Activated naive CD4-positive, alpha-beta T cell treated with anti-CD3 and anti-CD28 coated beads, Interleukin-2, amount 50 U/mL, for 72 hours (primary cell): ENCODE results near the gene ABCC4. TPM values are rescaled to one million over a fixed set of nuclear protein-coding genes. Genes with fewer than 3 reads are reported as not detected.
"Not testable (repeated sequence)": the region's sequence is repeated elsewhere in the genome, so short reads cannot be mapped to it uniquely, and the experiment has no call there.

Experiments
- ATAC-seq, 2 donors: fragments of 150-1000 bp; cut with Tn5 transposase; 2 replicates each; pipeline ENCODE4 v1.10.0; 2021; ENCODE audit warnings: mild to moderate bottlenecking in 2 of 2, moderate library complexity in 2 of 2
- DNase-seq, 2 donors: peaks; one replicate each; pipeline ENCODE4 v3.0.0; 2021 to 2022; ENCODE audit warnings: low spot score in 2 of 2
- H3K27ac Mint-ChIP-seq, 2 donors: one replicate each; pipeline ENCODE4 v1.8.0; 2022; ENCODE audit warnings: mild to moderate bottlenecking in 2 of 2, mixed read lengths in 2 of 2
- H3K36me3 Mint-ChIP-seq, 2 donors: one replicate each; pipeline ENCODE4 v1.8.0; 2022; ENCODE audit warnings: mixed read lengths in 2 of 2
- H3K9me3 Mint-ChIP-seq, 2 donors: one replicate each; pipeline ENCODE4 v1.8.0; 2022; ENCODE audit warnings: mixed read lengths in 2 of 2
- total RNA-seq, 2 donors: library from RNA; stranded (reverse); gene quantifications; one replicate each; pipeline ENCODE4 v1.2.3, GENCODE V29; 2022

ABCC4 gene
- total RNA-seq, 2 donors from 2014 or later: 6.2 to 11.2 TPM

DNA sequence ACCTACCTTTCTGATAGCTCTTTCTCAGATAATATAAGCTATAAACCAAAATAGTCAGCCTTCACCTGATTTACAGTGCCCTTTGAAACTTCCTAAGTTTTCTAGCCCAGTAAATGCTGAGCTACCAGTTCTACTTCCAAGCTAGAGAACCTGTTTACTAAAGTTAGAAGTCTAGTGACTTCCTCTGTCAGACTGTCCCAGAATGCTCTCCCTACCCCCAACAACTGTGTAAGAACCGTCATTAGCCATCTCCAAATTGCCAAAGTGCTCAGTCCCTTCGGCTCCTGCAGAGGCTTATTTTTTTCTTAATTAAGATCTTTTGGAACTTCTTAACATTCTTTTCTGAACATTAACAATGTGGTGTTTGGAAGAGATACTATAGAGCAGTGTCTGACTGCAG is 3.2 kb upstream of the ABCC4 start:
- Mint-ChIP-seq H3K36me3 (peaks cover 0 to 10% of the 10 kb centered on the region in 2 donors), H3K27ac (no peak overlapping the region), H3K9me3 (no peaks in the 10 kb centered on the region)
- DNase-seq: no peak
- no peak for ATAC-seq

DNA sequence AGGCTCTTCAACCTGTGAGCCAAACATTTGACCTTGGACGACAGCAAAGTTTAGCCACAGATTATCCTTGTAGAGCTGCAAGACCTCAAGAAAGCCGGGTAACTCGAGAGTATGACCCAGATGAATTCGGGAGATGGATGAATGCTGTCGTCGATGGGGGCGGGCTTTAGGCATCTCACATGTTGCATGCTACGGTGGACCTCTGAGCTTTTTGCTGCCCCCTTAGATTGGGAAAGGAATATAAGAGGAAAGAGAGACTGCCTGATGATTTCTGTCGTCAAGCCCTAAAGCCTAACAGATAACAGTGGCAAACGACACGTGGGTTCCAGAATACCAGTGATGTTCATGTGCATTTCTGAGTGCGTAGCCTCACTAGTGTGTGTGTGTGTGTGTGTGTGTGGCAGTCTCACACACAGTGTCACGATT is 730 bp upstream of the ABCC4 start:
- Mint-ChIP-seq H3K27ac (no peak overlapping the region), H3K9me3 (no peaks in the 10 kb centered on the region), H3K36me3 (peaks cover 0 to 10% of the 10 kb centered on the region in 2 donors)
- DNase-seq (no peak), ATAC-seq (no peak)

DNA sequence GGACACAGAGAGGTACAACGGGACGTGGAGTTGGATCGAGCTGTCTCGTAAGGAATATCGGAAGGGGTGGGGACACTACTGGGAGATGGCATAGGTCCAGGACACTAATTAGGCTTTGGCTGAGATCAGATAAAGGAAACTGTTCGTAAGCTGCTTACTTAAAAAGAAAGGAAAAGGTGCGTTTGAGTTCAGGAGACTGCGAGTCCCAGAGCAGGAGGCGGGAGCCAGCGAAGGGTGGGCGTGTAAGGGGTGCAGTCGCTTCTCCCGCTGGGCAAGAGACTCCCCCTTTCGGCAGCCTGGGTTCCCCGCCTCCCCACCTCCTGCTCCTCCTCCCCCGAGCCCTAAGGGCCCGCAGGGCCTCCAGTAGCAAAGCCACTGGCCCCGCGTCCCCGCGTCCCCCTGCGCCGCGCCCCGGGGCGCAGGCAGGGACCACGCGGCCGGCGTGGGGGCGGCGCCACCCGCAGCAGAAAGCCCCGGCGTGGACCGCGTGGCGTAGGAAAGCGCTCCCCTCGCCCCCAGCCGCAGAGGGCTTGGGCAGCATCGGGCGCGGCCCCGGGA is 547 bp downstream of the ABCC4 start:
- peak; percentile 52 to 61 for ATAC-seq
- Mint-ChIP-seq H3K27ac (peak overlapping the region; percentile 47 to 94), H3K9me3 (no peaks in the 10 kb centered on the region), H3K36me3 (peaks cover 0 to 2% of the 10 kb centered on the region in 2 donors)
- DNase-seq: peak in 1 of 2 donors; percentile 42

DNA sequence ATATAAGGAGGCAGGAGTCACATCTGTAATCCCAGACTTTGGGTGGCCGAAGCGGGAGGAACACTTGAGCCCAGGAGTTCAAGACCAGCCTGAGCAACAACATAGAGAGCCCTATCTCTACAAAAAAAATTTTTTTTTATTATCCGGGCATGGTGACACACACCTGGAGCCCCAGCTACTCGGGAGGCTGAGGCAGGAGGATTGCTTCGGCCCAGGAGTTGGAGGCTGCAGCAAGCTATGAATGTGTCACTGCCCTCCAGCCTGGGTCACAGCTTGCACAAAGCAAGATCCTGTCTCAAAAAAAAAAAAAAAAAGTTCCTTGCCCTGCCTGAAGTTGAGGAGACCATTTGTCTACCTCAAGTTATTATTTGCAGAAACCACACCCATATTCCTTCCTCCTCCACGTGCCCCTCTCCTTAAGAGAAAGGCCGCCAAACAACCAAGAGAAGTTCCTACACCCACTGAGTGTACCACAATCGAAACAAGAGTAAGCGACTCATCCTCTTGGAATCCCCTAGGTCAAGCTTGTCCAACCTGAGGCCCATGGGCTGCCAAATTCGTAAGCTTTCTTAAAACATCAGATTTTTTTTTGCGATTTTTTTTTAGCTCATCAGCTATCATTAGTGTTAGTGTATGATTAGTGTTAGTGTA is 2.2 kb downstream of the ABCC4 start:
- Mint-ChIP-seq H3K27ac (peak overlapping the region in 1 of 2 donors; percentile 30), H3K9me3 (no peaks in the 10 kb centered on the region), H3K36me3 (no peaks in the 10 kb centered on the region)
- peak in 1 of 2 donors; percentile 38 for ATAC-seq
- DNase-seq: no peak

DNA sequence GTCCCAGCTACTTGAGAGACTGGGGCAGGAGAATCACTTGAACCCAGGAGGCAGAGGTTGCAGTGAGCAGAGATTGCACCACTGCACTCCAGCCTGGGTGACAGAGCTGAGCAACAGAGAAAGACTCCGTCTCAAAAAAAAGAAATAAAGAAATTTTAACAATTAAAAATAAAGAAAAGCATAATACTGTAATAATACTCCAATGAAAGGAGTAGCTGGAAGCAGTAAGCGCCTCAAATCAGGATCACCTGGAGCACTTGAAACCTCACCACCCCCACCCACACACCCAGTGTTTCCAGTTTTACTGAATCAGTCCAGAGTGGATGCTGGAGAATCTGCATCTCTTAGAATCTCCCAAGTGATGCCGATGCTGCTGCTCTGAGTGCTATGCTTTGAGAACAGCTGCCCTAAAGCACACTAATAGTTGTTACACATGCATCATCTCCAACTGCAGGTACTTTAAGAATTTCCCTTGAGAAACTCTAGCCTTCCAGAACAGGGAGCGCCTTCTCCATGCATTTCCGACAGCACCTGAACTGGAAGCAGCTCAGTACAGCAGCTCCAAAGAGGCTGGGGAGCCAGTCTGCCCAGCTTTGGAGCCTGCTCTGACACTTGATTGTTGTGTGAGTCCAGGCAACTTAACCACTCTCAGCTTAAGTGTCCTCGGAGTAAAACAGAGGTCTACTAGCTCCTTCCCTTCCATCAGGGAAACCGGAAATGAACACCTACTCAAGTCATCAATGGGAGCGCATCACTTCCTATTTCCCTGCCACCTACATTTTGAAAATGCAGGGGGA is 2.9 kb downstream of the ABCC4 start:
- no peak for ATAC-seq
- DNase-seq: no peak
- Mint-ChIP-seq H3K36me3 (no peaks in the 10 kb centered on the region), H3K27ac (no peak overlapping the region), H3K9me3 (no peaks in the 10 kb centered on the region)

DNA sequence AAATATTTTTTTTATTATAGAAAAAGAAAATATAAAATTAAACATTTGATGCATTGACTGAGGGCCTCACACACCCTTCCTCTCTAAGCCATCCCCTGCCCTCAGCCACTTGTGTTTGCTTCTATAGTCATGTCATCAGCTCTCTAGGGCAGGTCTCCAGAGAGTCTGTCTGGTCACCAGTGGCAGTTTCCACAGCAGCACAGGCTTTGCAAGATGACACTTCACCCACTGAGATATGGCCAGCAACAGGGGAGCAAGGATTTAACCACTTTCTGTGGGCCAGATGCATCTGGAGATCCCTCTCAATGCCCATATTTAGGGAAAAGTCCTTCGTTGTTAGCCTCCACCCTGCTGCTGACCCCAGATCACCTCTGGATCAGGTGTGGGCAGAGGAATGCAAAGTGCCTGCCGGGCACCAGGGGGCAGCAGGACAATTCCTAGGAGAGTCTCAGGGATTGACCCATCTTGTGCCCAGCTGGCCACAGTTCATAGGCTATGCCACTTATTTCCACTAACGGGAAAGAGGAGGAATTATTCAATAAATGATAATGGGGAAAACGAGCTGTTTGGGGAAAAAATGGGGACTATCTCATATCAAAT is 4.8 kb downstream of the ABCC4 start:
- Mint-ChIP-seq H3K36me3 (peaks cover 11 to 13% of the 10 kb centered on the region in 2 donors), H3K27ac (no peak overlapping the region), H3K9me3 (peaks cover 0 to 8% of the 10 kb centered on the region in 2 donors)
- no peak for DNase-seq
- no peak for ATAC-seq

DNA sequence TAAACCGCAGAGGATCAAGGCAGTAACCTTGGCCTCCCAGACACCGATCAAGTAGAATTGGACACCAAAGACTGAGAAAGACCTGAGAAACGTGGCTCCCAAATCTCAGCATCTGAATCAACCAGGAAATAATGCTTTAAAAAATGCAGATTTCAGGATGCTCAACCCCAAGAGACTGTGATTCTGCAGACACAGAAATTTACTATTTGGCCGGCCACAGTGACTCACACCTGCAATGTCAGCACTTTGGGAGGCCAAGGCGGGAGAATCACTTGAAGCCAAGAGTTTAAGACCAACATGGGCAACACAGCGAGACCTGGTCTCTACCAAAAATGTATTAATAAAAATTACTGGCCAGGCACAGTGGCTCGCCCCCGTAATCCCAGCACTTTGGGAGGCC is 6.2 kb downstream of the ABCC4 start:
- DNase-seq: no peak
- Mint-ChIP-seq H3K27ac (no peak overlapping the region), H3K9me3 (peaks cover 0 to 11% of the 10 kb centered on the region in 2 donors), H3K36me3 (peaks cover 11 to 17% of the 10 kb centered on the region in 2 donors)
- ATAC-seq: no peak

DNA sequence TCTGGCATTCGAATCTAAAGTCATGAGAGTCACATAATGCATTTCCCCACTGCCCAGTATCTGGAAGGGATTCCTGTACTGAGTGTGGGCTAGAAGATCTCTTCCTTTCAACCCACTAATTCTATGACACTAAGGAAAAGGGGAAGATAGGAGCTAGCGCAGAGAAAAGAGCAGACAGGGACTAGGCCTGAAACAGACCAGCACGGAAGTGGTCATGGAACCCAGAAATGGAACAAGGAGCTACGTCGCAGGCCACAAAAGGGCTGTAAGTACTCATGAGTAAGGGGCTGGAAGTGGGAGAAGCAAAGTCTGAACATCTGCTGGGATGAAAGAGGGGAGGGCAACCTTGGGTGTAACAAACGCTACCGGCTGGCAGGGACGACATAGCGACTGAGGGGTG is 8.6 kb downstream of the ABCC4 start:
- Mint-ChIP-seq H3K36me3 (peaks cover 11 to 25% of the 10 kb centered on the region in 2 donors), H3K27ac (no peak overlapping the region), H3K9me3 (peaks cover 0 to 11% of the 10 kb centered on the region in 2 donors)
- ATAC-seq: no peak
- DNase-seq: no peak

DNA sequence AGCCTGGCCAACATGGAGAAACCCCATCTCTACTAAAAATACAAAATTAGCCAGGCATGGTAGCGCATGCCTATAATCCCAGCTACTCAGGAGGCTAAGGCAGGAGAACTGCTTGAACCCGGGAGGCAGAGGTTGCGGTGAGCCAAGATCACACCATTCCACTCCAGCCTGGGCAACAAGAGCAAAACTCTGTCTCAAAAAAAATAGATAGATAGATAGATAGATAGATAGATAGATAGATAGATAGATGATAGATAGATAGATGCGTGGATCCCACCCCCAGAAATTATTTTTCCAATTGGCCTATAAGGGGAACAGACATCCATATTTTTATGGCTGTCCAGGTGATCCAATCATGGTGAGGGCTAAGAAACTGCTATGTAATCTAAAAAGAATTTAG is 11.3 kb downstream of the ABCC4 start:
- Mint-ChIP-seq H3K36me3 (peaks cover 11 to 25% of the 10 kb centered on the region in 2 donors), H3K9me3 (peaks cover 0 to 11% of the 10 kb centered on the region in 2 donors)
- DNase-seq, H3K27ac Mint-ChIP-seq, ATAC-seq: not testable (repeated sequence)

DNA sequence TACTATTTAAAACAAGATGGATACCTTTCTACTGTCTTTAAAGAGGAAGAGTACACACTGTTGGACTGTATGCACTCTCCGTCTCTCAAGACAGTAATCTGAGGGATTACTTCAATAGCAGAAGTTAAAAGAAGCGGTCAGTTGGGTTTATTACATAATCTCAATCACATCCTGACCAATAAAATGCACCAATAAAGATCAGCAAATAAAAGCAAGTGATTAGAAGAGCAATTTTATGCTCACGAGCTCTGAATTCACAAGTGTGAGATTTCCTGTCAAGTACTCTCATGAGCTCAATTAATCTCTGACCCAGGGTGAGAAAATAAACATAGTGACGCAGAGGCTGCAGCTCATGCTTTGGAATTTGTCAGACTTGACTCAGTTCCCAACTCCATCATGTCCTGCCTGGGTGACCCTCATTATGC is 12.2 kb downstream of the ABCC4 start:
- peaks cover 11 to 25% of the 10 kb centered on the region in 2 donors for H3K36me3 Mint-ChIP-seq
- no peak for ATAC-seq

DNA sequence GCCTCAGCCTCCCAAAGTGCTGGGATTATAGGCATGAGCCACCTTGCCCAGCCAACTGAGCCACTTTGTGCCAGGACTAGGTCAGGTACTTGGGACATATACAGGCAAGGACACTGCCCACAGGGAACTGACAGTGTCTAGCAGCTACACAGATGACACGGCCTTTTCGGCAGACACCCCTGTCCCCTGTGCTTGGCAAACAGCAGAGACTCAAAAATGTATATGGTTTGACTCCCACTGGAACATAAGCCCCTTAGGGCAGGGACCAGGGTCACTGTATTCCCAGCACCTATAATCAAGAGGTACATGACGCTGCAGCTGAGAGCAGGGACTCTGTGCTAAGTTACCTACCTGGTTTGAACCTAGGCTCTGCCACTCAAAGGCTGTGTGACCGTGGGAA is 16.8 kb downstream of the ABCC4 start:
- H3K36me3 Mint-ChIP-seq: peaks cover 0 to 13% of the 10 kb centered on the region in 2 donors
- no peak overlapping the region for H3K27ac Mint-ChIP-seq
- DNase-seq (no peak), ATAC-seq (no peak)
- no peaks in the 10 kb centered on the region for H3K9me3 Mint-ChIP-seq

More for the DNA sequence above, 12.2 kb downstream of the ABCC4 start:
- DNase-seq: no peak
- Mint-ChIP-seq H3K27ac (no peak overlapping the region), H3K9me3 (peaks cover 0 to 11% of the 10 kb centered on the region in 2 donors)

DNA sequence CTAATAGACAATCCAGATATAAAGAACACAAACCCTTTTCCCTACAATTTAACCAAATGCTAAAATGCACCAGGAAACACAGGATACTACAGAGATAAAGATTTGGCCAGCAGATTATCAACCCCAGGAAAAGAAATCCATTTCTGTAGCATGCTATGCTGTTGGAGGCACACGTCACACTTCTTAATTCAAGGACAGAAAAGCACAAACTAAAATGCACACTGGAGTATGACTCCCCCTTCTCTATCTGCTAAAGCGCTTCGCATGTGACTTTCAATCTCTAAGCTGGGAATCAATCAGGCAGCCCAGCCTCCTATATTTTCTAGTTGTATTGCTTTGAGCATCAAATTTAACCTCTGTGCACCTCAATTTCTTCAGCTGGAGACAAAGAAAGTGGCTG is 22.2 kb downstream of the ABCC4 start:
- ATAC-seq: no peak
- H3K36me3 Mint-ChIP-seq: peaks cover 0 to 8% of the 10 kb centered on the region in 2 donors
- no peaks in the 10 kb centered on the region for H3K9me3 Mint-ChIP-seq

DNA sequence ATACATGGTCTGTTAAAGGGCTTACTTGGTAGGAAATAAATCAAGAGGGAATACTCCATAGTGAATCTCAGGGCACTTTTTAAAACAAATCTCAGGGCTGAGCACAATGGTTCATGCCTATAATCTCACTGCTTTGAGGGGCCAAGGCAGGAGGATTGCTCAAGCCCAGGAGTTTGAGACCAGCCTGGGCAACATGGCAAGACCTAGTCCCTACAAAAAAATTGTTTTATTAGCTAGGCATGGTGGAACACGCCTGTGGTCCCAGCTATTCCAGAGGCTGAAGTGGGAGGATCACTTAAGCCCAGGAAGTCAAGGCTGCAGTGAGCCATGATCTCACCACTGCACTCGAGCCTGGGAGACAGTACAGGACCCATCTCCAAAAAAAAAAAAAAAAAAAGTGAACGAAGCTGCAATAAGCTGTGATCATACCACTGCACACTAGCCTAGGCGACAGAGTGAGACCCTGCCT is 25.2 kb downstream of the ABCC4 start:
- Mint-ChIP-seq H3K27ac (no peak overlapping the region), H3K36me3 (peaks cover 0 to 7% of the 10 kb centered on the region in 2 donors), H3K9me3 (no peaks in the 10 kb centered on the region)
- ATAC-seq: no peak
- no peak for DNase-seq

More for the DNA sequence above, 22.2 kb downstream of the ABCC4 start:
- peak overlapping the region in 1 of 2 donors; percentile 12 for H3K27ac Mint-ChIP-seq
- no peak for DNase-seq

DNA sequence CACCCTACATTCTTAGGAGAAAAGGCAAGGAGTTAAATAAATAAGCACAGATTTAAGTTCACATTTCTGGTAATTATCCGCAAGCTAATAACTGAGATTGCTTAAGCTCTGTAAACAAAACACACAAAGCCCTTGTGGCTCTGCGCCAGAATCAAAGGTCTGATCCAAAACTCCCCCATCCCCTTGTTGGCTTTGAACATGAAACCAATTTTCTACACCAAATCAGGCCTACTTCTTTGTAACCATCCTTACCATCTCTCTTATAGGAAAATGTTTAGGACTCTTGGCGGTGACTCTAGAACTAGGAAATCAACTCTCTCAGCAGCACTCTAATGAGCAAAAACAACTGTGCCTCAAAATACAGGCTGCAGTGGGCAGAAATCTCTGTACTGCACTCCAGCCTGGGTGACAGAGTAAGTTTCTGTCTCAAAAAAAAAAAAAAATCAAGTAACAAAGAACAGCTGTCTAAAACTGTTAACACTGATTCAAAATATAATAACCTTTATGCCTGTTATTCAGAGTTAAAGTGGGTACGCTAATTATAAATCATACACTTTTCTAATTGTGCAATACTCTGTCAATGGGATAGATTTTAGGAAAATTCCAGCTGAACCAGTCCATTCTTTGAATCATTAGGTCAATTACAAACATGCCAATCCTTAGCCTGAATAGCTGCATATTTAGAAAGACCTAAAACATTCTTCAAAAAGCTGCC is 25.8 kb downstream of the ABCC4 start:
- DNase-seq: no peak
- Mint-ChIP-seq H3K27ac (no peak overlapping the region), H3K36me3 (peaks cover 0 to 7% of the 10 kb centered on the region in 2 donors), H3K9me3 (no peaks in the 10 kb centered on the region)
- ATAC-seq: no peak

DNA sequence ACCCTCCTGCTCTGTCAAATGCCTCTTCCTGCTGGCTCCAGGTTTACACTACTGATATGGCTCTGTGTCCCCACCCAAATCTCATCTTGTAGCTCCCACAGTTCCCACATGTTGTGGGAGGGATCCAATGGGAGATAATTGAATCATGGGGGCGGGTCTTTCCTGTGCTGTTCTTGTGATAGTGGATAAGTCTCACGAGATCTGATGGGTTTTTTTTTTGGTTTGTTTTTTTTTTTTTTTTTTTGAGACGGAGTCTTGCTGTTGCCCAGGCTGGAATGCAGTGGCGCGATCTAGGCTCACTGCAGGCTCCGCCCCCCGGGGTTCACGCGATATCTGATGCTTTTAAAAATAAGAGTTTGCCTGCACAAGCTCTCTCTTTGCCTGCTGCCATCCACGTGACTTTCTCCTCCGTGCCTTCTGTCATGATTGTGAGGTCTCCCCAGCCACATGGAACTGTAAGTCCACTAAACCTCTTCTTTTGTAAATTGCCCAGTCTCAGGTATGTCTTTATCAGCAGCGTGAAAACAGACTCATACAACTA is 27.6 kb downstream of the ABCC4 start:
- not testable (repeated sequence) for H3K9me3 Mint-ChIP-seq, H3K36me3 Mint-ChIP-seq, ATAC-seq, DNase-seq
- H3K27ac Mint-ChIP-seq: peak overlapping the region in 1 of 2 donors; percentile 39

DNA sequence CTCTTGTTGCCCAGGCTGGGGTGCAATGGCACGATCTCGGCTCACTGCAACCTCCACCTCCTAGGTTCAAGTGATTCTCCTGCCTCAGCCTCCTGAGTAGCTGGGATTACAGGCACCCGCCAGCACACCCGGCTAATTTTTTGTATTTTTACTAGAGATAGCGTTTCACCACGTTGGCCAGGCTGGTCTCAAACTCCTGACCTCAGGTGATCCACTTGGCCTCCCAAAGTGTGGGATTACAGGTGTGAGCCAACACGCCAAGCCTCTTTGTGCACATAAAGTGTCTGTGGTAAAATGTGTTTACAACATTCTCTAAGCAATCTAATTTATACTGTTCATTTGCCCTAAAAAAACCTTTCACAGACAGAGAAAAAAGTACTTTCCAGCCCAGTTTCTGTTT is 29.2 kb downstream of the ABCC4 start:
- not testable (repeated sequence) for ATAC-seq, H3K27ac Mint-ChIP-seq, H3K9me3 Mint-ChIP-seq, DNase-seq
- H3K36me3 Mint-ChIP-seq: peaks cover 15 to 18% of the 10 kb centered on the region in 2 donors
